Endothelial cell of umbilical vein (primary cell): ENCODE measurements around the gene POU6F2. TPM values are rescaled to one million over a fixed set of nuclear protein-coding genes. Genes with fewer than 3 reads are reported as not detected.

Experiments
- BruUV-seq: library from RNA; stranded (reverse); fragments of 400-500 nt; replicated peaks from 2 replicates; lab custom pipeline; 2021; lab: Mats Ljungman, UMichigan
- CTCF ChIA-PET: fragments of 300-600, 350-600 bp; sonication (Branson Sonifier 250); formaldehyde crosslinking; loops from one replicate; lab custom pipeline; 2021; ENCODE audit warnings: antibody characterized with exemption, inconsistent platforms; lab: Charles Lee
- POLR2A ChIA-PET: fragments of 300-600, 350-600 bp; sonication (Branson Sonifier 250); formaldehyde crosslinking; loops from one replicate; lab custom pipeline; 2021; ENCODE audit warnings: antibody characterized with exemption, inconsistent platforms; lab: Charles Lee
- DNase-seq: peaks from one replicate; pipeline ENCODE4 v3.0.0-alpha.2; 2011; ENCODE audit warnings: low read depth, low spot score
- FAIRE-seq: peaks from 2 replicates; lab custom pipeline; 2011; peaks lifted over from hg19 to GRCh38; lab: Jason Lieb, UNC
- H2AFZ ChIP-seq: 2 replicates; pipeline ENCODE4 v1.6.0; 2012; ENCODE audit warnings: low read depth, low read length, control low read depth, inconsistent platforms
- H3K27ac ChIP-seq: 2 replicates; pipeline ENCODE4 v1.5.1; 2011; ENCODE audit warnings: low read depth, mild to moderate bottlenecking, control low read depth, low read length, moderate library complexity; ENCODE audit not compliant: insufficient read depth
- H3K27me3 ChIP-seq, 2 experiments: 2 replicates each; pipeline versions ENCODE4 v1.6.0 to v1.6.1; 2011; ENCODE audit warnings: low read length in 2 of 2, mixed read lengths in 1 of 2; ENCODE audit not compliant: control insufficient read depth in 2 of 2, insufficient read depth in 2 of 2
- H3K36me3 ChIP-seq, 2 experiments: 2 replicates in 1 of 2; 3 replicates in 1 of 2; pipeline ENCODE4 v1.5.1; 2011; ENCODE audit warnings: low read length in 2 of 2, mild to moderate bottlenecking in 1 of 2, moderate library complexity in 1 of 2; ENCODE audit not compliant: control insufficient read depth in 2 of 2, insufficient read depth in 2 of 2; ENCODE audit errors: extremely low read depth in 1 of 2
- H3K4me1 ChIP-seq: 3 replicates; pipeline ENCODE4 v1.5.1; 2011; ENCODE audit warnings: mild to moderate bottlenecking, low read length; ENCODE audit not compliant: control insufficient read depth, insufficient read depth; ENCODE audit errors: extremely low read depth
- H3K4me2 ChIP-seq: 2 replicates; pipeline ENCODE4 v1.6.1; 2011; ENCODE audit warnings: low read length, control low read depth, mixed read lengths; ENCODE audit not compliant: insufficient read depth
- H3K4me3 ChIP-seq, 3 experiments: fragments of 200-600 bp in 1 of 3; sonication (generic), shearing (Covaris generic) in 1 of 3; replicated peaks in 1 of 3; 2 replicates each; pipeline ENCODE4 v1.5.1; 2011 to 2016; ENCODE audit warnings: control low read depth in 3 of 3, low read length in 3 of 3, mild to moderate bottlenecking in 2 of 3, inconsistent platforms in 1 of 3, low read depth in 1 of 3, moderate library complexity in 1 of 3; ENCODE audit not compliant: insufficient read depth in 1 of 3
- H3K79me2 ChIP-seq: 2 replicates; pipeline ENCODE4 v1.6.0; 2012; ENCODE audit warnings: low read length, inconsistent platforms; ENCODE audit not compliant: control insufficient read depth, insufficient read depth
- H3K9ac ChIP-seq: replicated peaks from 2 replicates; pipeline ENCODE3; 2011; ENCODE audit warnings: low read length, control low read depth; ENCODE audit not compliant: insufficient read depth; ENCODE audit errors: extremely low read depth
- H3K9me1 ChIP-seq: replicated peaks from 3 replicates; pipeline ENCODE4 v1.6.0; 2011; ENCODE audit warnings: mild to moderate bottlenecking, low read length; ENCODE audit not compliant: control insufficient read depth, insufficient read depth; ENCODE audit errors: extremely low read depth
- H3K9me3 ChIP-seq: replicated peaks from 2 replicates; pipeline ENCODE4 v1.5.1; 2012; ENCODE audit warnings: low read length, inconsistent platforms; ENCODE audit not compliant: control insufficient read depth, insufficient read depth
- H4K20me1 ChIP-seq: replicated peaks from 2 replicates; pipeline ENCODE3; 2011; ENCODE audit warnings: mild to moderate bottlenecking, low read length; ENCODE audit not compliant: control insufficient read depth, insufficient read depth; ENCODE audit errors: extremely low read depth
- CTCF ChIP-seq, 2 donors: IDR thresholded peaks; 1 replicate in 1 of 2; 2 replicates in 1 of 2; pipeline ENCODE4 v1.5.1; 2011; ENCODE audit warnings: low read length in 2 of 2, mild to moderate bottlenecking in 2 of 2, moderate library complexity in 2 of 2, control low read depth in 1 of 2, inconsistent platforms in 1 of 2, low read depth in 1 of 2; ENCODE audit not compliant: insufficient read depth in 1 of 2; ENCODE audit errors: extremely low read depth in 1 of 2
- EZH2 ChIP-seq: IDR thresholded peaks from 2 replicates; pipeline ENCODE4 v1.6.1; 2012; ENCODE audit warnings: borderline replicate concordance, low read depth, mild to moderate bottlenecking, moderate library complexity, low read length, inconsistent platforms; ENCODE audit not compliant: severe bottlenecking
- FOS ChIP-seq: IDR thresholded peaks from 2 replicates; pipeline ENCODE4 v1.6.1; 2011; ENCODE audit warnings: mild to moderate bottlenecking, low read length, moderate library complexity, borderline replicate concordance; ENCODE audit not compliant: insufficient read depth
- GATA2 ChIP-seq: IDR thresholded peaks from 2 replicates; pipeline ENCODE4 v1.7.0; 2011; ENCODE audit warnings: low read depth, mild to moderate bottlenecking, moderate library complexity, mixed read lengths, low read length; ENCODE audit not compliant: insufficient read length, insufficient read depth
- JUN ChIP-seq: IDR thresholded peaks from 2 replicates; pipeline ENCODE4 v1.6.1; 2011; ENCODE audit warnings: borderline replicate concordance, low read depth; ENCODE audit not compliant: insufficient read length, insufficient read depth
- MAX ChIP-seq: IDR thresholded peaks from 2 replicates; pipeline ENCODE4 v1.6.1; 2011; ENCODE audit not compliant: insufficient read depth, insufficient read length
- MYC ChIP-seq: IDR thresholded peaks from one replicate; pipeline ENCODE4 v1.6.1; 2011; ENCODE audit warnings: mild to moderate bottlenecking, low read depth, low read length
- POLR2A ChIP-seq: IDR thresholded peaks from 2 replicates; pipeline ENCODE4 v1.6.1; 2012; ENCODE audit warnings: low read depth, mild to moderate bottlenecking, control low read depth, low read length
- POLR2AphosphoS5 ChIP-seq: IDR thresholded peaks from 2 replicates; pipeline ENCODE4 v1.6.1; 2012; ENCODE audit warnings: low read depth, mild to moderate bottlenecking, control low read depth, low read length, moderate library complexity; ENCODE audit not compliant: insufficient read depth
- dilution Hi-C: fragments of 300-500 bp; cut with MboI; formaldehyde crosslinking; loops from one replicate; pipeline ENCODE4 v1.15.0; 2019; ENCODE audit warnings: low sequenced_read_pairs; ENCODE audit not compliant: extremely low pct_ligation_motif_present
- intact Hi-C: fragments of 100-400 bp; cut with micrococcal nuclease; formaldehyde crosslinking; loops from one replicate; pipeline ENCODE4 v1.10.0; 2022
- polyA plus RNA-seq, 4 experiments: library from polyadenylated mRNA; depleted of rRNA in 3 of 4; stranded (reverse) in 3 of 4; unstranded in 1 of 4; fragments of >200 nt; gene quantifications; 2 replicates each; pipeline versions ENCODE4 v1.2.1 to v1.2.3, GENCODE V29; 2011 to 2012; ENCODE audit warnings: missing spikeins in 1 of 4
- total RNA-seq: library from RNA; stranded (reverse); gene quantifications from 2 replicates; pipeline ENCODE4 v1.2.3, GENCODE V29; 2021

Gene POU6F2
- total and polyA plus RNA-seq, 2 donors (not counting 3 experiments of a cell fraction or from before 2014, with no cell fraction given): 0.29 TPM; not detected in 1

- H3K4me1 ChIP-seq: peaks cover 7% of the 10 kb centered on the region
- no peak overlapping the region for H3K27ac ChIP-seq
- H3K36me3 ChIP-seq: no peaks in the 10 kb centered on the region
- POLR2A ChIA-PET: no interaction called here
- no peak overlapping the region for H3K4me2 ChIP-seq
- DNase-seq (no peak), FAIRE-seq (no peak)
- H3K79me2 ChIP-seq: no peaks in the 10 kb centered on the region
- no peak overlapping the region for H3K9ac ChIP-seq
- intact Hi-C loops: loop anchor here (10.0 kb wide), 1 partner anchor 400 kb away; no protein-coding TSS in a partner anchor
- H4K20me1 ChIP-seq: no peaks in the 10 kb centered on the region
- TF ChIP-seq MAX: no peak
- no peak for TF ChIP-seq JUN
- no peak for TF ChIP-seq CTCF (IDR thresholded peaks at IDR 0.05; ENCODE audit: extremely low read depth in 1 of 2, insufficient read depth in 1 of 2, low read depth in 1 of 2, low read length in 2 of 2)
- TF ChIP-seq MYC: no peak
- no peak overlapping the region for H2AFZ ChIP-seq
- no TSS peak for BruUV-seq
- dilution Hi-C loops: no loop called here
- no peaks in the 10 kb centered on the region for H3K9me1 ChIP-seq
- H3K4me3 ChIP-seq: no peak overlapping the region
- peaks cover 0 to 3% of the 10 kb centered on the region in 2 experiments for H3K27me3 ChIP-seq
- H3K9me3 ChIP-seq: no peaks in the 10 kb centered on the region
- CTCF ChIA-PET: no interaction called here
These were observed 43.2 kb upstream of the POU6F2 start for GRCh38 chr7:38934536-38934935.

GRCh38 chr7:38936641-38937040 lies 41.1 kb upstream of the POU6F2 start:
- no peak overlapping the region for H2AFZ ChIP-seq
- no peaks in the 10 kb centered on the region for H3K79me2 ChIP-seq
- ChIA-PET POLR2A (no interaction called here), CTCF (interaction anchor here (1.2 to 1.3 kb wide), 2 partner anchors 15 to 517 kb away, joined by 3 read pairs; no protein-coding TSS in a partner anchor)
- peaks cover 0 to 3% of the 10 kb centered on the region in 2 experiments for H3K27me3 ChIP-seq
- TF ChIP-seq POLR2AphosphoS5 (no peak), MYC (no peak), FOS (no peak), CTCF (IDR thresholded peaks at IDR 0.05; ENCODE audit: extremely low read depth in 1 of 2, insufficient read depth in 1 of 2, low read depth in 1 of 2, low read length in 2 of 2) (no peak), EZH2 (no peak), JUN (no peak), POLR2A (no peak), GATA2 (no peak), MAX (no peak)
- intact Hi-C loops (loop anchor here (10.0 kb wide), 1 partner anchor 398 kb away; no protein-coding TSS in a partner anchor), dilution Hi-C loops (no loop called here)
- H3K9ac ChIP-seq: no peak overlapping the region
- no peak for FAIRE-seq
- no peaks in the 10 kb centered on the region for H3K4me1 ChIP-seq
- H3K27ac ChIP-seq: no peak overlapping the region
- no peaks in the 10 kb centered on the region for H3K36me3 ChIP-seq
- no peak for DNase-seq
- H3K4me3 ChIP-seq: no peak overlapping the region
- no peaks in the 10 kb centered on the region for H3K9me1 ChIP-seq
- no peak overlapping the region for H3K4me2 ChIP-seq
- no peaks in the 10 kb centered on the region for H3K9me3 ChIP-seq
- no TSS peak for BruUV-seq
- H4K20me1 ChIP-seq: no peaks in the 10 kb centered on the region
